Lower lobe of right lung (tissue), 2 donors: Measurements from ENCODE around the gene SNN. TPM values are rescaled to one million over a fixed set of nuclear protein-coding genes. Genes with fewer than 3 reads are reported as not detected.
A peak's percentile ranks its signal among the peaks of the same experiment; 100 is the strongest.

Source experiments
- ATAC-seq, 2 donors: fragments of 200-7000 bp; cut with Tn5 transposase; one replicate each; pipeline ENCODE4 v1.9.1; 2020 to 2022; ENCODE audit warnings: mild to moderate bottlenecking in 2 of 2, moderate library complexity in 2 of 2
- DNase-seq: peaks from one replicate; pipeline ENCODE4 v3.0.0-alpha.2; 2020
- H3K27ac ChIP-seq: fragments of 200-600 bp; one replicate; pipeline ENCODE4 v1.8.0; 2022
- H3K27me3 ChIP-seq: fragments of 200-600 bp; one replicate; pipeline ENCODE4 v1.8.0; 2022; ENCODE audit warnings: low read depth
- H3K36me3 ChIP-seq: fragments of 200-600 bp; one replicate; pipeline ENCODE4 v1.8.0; 2022; ENCODE audit warnings: mild to moderate bottlenecking
- H3K4me1 ChIP-seq: fragments of 200-600 bp; one replicate; pipeline ENCODE4 v1.8.0; 2022
- H3K4me3 ChIP-seq: fragments of 200-600 bp; one replicate; pipeline ENCODE4 v1.8.0; 2022; ENCODE audit warnings: mild to moderate bottlenecking
- H3K9me3 ChIP-seq: fragments of 200-600 bp; one replicate; pipeline ENCODE4 v1.8.0; 2022
- intact Hi-C: fragments of 100-400 bp; cut with DNase I; formaldehyde crosslinking; loops from one replicate; pipeline ENCODE4 v1.11.0; 2022
- total RNA-seq: library from RNA; stranded (reverse); fragmentation: NEBNext Ultra II Directional; extraction: Animal tissue kit (Norgen Biotek cat#: 25700); gene quantifications from one replicate; pipeline ENCODE4 v1.2.1, GENCODE V29; 2021
- TF ChIP-seq, protein P1 (sequence below): fragments of 200-600 bp; IDR thresholded peaks from one replicate; pipeline ENCODE4 v1.8.0; 2022; ENCODE audit warnings: antibody characterized with exemption, mild to moderate bottlenecking
- donor health status: DM: no; HTN: yes; CAD: no; lungs with severe emphysema.

SNN gene
- total RNA-seq, 1 donor from 2014 or later = 25.5 TPM

DNA sequence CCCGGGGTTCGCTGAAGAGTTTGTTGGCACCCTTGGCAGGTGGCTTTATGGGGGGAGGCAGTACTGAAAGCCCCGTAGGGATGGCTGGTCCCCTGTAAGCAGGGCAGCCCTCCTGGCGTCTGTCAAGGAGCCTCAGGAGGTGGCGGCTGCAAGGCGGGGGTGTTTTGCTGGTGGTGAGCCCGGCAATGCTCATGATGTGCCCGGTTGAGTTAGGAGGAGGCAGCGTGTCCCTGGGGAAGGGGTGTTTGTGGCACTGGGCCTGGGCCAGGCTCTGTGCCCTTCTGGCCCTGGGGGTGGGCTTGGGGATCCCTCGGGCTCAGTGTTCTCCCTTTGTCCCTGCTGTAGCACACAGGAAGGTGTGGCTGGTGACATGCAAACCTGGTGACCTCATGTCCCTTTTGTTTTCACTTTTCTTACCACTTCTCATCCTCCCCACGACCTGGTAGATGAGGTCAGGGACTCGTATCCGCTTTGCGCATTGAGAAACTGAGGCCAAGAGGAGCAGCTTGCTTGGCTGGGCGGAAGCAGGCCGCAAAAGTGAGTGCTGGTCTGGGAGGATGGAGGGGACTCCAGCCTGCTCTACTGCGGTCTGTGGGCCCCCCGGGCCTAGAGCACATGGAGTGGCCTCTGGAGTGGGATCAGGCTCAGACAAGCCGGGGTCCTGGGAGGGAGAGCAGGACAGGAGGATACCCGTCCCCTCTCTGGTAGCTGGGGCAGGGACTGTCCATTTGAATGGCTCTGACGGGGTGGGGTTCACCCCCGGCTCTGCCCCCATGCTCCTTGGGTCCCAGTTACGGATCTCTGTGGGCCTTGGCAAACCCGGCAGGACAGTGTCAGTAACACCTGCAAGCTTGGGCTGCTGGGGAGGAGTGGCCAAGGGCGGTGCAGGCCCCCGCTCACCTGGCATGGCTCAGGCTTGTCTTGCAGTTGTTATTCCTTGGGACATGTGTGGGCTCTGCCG, 2.2 kb downstream of the SNN start:
- intact Hi-C loops = no loop called here
- Histone ChIP-seq H3K9me3 (no peaks in the 10 kb centered on the region), H3K4me3 (peak overlapping the region; percentile 86), H3K4me1 (peaks cover 61% of the 10 kb centered on the region), H3K36me3 (peaks cover under 1% of the 10 kb centered on the region), H3K27me3 (no peaks in the 10 kb centered on the region), H3K27ac (peak overlapping the region; percentile 70)
- TF ChIP-seq, protein P1, sequence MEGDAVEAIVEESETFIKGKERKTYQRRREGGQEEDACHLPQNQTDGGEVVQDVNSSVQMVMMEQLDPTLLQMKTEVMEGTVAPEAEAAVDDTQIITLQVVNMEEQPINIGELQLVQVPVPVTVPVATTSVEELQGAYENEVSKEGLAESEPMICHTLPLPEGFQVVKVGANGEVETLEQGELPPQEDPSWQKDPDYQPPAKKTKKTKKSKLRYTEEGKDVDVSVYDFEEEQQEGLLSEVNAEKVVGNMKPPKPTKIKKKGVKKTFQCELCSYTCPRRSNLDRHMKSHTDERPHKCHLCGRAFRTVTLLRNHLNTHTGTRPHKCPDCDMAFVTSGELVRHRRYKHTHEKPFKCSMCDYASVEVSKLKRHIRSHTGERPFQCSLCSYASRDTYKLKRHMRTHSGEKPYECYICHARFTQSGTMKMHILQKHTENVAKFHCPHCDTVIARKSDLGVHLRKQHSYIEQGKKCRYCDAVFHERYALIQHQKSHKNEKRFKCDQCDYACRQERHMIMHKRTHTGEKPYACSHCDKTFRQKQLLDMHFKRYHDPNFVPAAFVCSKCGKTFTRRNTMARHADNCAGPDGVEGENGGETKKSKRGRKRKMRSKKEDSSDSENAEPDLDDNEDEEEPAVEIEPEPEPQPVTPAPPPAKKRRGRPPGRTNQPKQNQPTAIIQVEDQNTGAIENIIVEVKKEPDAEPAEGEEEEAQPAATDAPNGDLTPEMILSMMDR = no peak
- ATAC-seq = no peak
- no peak for DNase-seq

DNA sequence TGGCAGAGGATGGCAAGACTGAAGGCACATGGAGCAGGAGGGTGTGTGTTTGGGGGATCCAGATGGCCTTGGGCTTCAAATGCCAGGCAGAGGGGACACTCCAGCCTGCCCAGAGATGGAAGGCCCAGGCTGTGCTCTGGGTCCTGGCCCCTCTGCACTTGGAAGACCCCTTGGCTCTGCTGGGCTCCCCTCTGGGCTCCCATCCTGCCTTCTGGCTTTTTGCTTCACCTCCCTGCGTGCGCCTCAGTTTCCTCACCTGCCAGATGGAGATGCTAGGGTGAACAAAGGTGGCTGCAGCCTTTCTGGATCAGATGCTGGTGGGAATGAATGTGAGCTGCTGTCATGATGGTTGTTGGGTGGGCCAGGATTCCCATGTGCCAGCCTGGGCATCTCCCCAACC, 3.0 kb downstream of the SNN start:
- Histone ChIP-seq H3K4me3 (no peak overlapping the region), H3K9me3 (no peaks in the 10 kb centered on the region), H3K36me3 (peaks cover 9% of the 10 kb centered on the region), H3K4me1 (peaks cover 61% of the 10 kb centered on the region), H3K27me3 (no peaks in the 10 kb centered on the region), H3K27ac (no peak overlapping the region)
- DNase-seq (no peak), ATAC-seq (no peak)
- TF ChIP-seq, protein P1 = no peak
- intact Hi-C loops = no loop called here

DNA sequence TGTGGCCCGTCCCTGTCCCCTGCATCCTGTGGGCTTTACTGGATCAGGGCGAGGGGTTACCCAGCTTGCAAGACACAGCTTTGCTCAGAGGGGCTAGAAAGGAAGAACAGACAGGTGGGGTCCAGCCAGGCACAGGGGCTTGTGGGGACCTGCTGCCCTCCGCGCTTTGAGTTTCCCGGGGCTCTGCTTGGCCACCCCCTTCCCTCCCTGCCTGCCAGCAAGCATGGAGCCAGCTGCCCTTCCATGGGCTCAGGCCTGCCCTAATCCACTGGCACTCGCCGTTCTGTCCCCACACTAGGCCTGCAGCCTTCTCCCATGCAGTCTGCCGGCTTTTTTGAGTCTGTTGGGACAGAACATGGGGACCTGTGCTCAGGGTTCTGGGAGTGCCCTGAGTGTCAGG, 3.4 kb downstream of the SNN start:
- Histone ChIP-seq H3K4me1 (peaks cover 61% of the 10 kb centered on the region), H3K9me3 (no peaks in the 10 kb centered on the region), H3K36me3 (peaks cover 13% of the 10 kb centered on the region), H3K27ac (peak overlapping the region; percentile 54), H3K27me3 (no peaks in the 10 kb centered on the region), H3K4me3 (no peak overlapping the region)
- ATAC-seq = no peak
- intact Hi-C loops = no loop called here
- TF ChIP-seq, protein P1 = no peak
- no peak for DNase-seq

DNA sequence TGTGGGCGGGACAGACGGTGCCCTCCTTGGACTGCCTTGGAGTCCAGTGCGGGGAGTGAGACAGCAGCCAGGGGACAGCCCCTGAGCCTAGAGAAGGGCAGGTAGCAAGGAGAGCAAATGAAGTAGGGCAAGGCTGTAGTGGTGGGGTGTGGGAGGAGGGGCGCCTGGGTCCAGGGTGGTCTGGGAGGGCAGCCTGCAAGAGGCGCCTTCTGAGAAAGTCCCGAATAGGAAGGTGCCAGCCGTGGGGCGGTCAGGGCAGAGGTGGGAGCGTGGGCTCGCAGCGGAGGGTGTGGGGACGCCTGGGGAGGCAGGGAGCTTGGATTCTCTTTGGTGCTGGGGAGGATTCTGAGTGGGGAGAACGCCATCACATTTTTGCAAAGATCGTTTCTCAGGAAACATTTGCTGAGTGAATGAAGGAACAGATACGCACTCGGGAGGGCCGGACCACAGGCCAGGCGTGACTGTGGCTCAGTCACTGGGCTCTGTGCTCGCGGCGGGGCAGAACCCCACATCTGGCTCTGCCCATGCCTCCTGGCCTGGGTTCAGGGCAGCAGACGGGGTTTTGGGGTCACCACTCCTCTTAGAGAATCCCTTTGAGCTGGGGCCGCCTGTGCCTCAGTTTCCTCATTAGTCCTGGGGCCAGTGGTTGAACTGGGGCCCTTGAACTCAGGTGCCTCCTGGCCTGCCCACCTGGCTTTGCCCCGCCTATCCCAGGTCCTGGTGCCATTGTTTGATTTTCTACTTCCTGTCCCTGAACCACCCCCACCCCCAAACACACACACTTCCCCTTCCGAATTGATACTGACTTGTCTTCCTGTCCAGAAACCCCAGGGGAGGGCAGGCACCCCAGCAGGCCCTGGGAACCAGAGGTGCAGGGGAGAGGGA, 4.2 kb downstream of the SNN start:
- no peaks in the 10 kb centered on the region for H3K27me3 ChIP-seq
- ATAC-seq (no peak), DNase-seq (no peak)
- no peak overlapping the region for H3K4me3 ChIP-seq
- no peaks in the 10 kb centered on the region for H3K9me3 ChIP-seq
- peaks cover 65% of the 10 kb centered on the region for H3K4me1 ChIP-seq
- H3K36me3 ChIP-seq = peaks cover 21% of the 10 kb centered on the region
- intact Hi-C loops = no loop called here
- peak overlapping the region; percentile 54 for H3K27ac ChIP-seq
- TF ChIP-seq, protein P1 = no peak
